GM21360 (cell line): ENCODE results near the gene EEF1A1.
"Not testable (repeated sequence)": the region's sequence is repeated elsewhere in the genome, so short reads cannot be mapped to it uniquely, and the experiment has no call there.

Experiments used
- ATAC-seq: cut with Tn5 transposase; IDR thresholded peaks from one replicate; pipeline ENCODE4 v1.9.1; 2021; ENCODE audit warnings: mild to moderate bottlenecking, moderate library complexity; ENCODE audit not compliant: unreplicated experiment

The EEF1A1 gene

DNA sequence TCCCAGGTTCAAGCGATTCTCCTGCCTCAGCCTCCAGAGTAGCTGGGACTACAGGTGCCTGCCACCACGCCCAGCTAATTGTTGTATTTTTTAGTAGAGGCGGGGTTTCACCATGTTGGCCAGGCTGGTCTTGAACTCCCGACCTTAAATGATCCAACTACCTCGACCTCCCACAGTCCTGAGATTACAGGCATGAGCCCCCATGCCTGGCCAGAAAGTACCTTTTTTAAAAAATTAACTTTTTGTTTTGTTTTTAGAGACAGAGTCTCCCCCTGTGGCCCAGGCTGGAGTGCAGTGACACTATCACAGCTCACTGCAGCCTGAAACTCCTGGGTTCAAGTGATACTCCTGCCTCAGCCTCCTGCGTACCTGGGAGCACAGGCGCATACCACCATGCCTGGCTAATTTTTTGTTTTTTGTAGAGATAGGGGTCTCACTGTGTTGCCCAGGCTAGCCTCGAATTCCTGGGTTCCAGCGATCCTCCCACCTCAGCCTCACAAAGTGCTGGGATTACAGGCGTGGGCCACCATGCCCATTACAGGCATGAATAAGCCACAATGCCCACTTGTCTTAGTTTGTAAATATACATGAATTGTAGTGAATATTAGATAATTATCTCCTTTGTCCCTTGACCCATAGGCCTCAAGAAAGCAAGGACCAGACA is 17.4 kb upstream of the EEF1A1 start:
- ATAC-seq, result no peak

DNA sequence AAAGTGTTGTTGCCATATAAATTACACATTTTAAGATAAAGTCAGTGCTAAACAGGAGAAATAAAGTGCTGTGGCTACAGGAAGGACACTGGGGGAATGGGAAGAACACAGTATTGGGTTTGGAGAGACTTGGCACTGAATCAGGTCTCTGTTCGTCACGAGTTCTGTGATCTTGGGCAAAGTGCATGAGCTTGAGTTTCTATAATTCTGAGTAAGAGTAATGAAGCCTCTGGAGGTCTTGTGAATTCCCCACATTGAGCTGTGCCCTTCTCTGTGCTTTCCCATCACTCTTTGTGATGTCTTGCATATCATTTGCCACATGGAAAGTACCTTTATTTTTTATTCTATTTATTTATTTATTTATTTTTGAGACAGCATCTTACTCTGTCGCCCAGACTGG is 16.8 kb upstream of the EEF1A1 start:
- ATAC-seq, result no peak

DNA sequence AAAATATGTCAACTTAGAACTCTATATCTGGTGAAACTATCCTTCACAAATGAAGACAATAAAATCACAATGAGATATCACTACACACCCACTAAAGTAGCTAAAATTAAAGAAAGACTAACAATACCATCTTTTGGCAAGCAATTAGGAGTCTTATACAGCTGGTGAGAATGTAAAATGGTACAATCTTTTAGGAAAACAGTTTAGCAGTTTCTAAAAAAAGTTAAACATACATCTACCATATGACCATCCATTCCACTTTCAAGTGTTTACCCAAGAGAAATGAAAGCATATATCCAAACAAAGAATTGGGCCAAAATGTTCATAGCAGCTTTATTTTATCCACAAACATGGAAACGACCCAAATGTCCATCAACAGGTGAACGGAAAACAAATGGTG is 13.8 kb upstream of the EEF1A1 start:
- no peak for ATAC-seq

DNA sequence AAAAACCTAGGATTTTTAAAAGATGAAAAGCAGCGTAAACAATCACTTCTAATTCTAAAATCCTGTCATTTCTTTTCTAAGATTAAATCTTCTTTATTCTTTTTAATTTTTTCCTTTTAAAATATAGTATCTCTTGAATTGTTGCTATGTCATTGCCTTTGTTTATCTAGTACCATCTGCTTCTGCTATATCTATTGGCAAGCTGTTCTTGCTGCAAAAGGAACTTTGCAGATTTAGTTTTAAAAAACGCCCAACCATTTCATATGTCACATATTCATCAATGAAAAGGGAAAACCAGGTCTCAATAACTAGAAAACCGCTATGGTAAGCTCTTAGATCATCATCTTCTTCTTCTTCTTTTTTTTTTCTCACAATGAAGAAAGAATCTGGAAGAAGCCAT is 11.5 kb upstream of the EEF1A1 start:
- ATAC-seq, result no peak

DNA sequence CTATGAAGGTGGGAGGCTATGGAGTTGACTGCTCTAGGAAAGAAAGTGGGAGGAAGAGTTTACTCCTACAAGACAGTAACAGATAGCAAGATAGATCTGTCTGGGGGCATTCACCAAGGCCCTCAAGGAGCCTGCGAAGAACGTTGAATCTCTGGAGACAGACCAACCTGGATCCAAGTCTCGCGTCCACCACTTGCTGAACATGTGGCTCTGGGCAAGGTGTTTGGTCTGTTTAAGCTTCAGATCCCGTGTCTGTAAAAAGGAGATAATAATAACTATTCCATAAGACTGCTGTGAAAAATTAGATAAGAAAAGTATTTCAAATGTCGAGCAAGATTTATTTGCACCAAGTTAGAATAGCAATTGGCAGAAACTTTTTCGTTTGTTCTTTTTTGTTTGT is 8.1 kb upstream of the EEF1A1 start:
- no peak for ATAC-seq

DNA sequence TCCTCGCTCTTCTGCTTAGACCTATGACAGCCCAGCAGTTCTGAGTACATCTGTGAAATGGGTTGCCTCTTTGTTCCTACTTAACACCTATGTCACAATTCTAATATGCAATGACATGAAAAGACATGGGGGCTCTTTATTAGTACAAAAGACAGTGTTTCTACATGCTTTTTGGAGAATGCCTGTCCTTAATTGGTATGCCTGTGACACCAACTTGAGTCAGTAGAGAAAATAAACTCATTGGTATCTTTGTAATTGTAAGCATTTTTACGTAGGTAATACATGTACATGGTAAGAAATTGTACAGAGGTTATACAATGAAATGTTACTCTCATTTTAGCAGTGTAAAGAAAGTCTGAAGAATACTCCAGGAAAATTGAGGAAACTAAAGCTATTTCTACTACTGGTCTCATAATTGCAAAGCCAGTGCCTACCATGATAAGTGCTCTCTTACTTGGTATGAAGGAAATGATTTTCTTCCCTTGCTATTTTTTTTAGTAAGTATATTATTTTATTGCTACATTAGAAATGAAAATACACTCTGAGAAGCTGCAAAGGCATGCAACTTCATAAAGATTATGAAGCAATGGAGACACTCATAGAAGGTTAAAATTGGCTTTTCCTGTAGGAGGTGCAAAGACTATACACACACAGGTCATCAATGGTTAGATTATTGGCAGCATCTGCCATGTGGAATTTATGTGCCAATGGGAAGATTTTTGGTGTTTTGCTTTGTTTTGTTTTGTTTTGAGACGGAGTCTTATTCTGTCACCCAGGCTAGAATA is 4.9 kb upstream of the EEF1A1 start:
- ATAC-seq, result no peak

DNA sequence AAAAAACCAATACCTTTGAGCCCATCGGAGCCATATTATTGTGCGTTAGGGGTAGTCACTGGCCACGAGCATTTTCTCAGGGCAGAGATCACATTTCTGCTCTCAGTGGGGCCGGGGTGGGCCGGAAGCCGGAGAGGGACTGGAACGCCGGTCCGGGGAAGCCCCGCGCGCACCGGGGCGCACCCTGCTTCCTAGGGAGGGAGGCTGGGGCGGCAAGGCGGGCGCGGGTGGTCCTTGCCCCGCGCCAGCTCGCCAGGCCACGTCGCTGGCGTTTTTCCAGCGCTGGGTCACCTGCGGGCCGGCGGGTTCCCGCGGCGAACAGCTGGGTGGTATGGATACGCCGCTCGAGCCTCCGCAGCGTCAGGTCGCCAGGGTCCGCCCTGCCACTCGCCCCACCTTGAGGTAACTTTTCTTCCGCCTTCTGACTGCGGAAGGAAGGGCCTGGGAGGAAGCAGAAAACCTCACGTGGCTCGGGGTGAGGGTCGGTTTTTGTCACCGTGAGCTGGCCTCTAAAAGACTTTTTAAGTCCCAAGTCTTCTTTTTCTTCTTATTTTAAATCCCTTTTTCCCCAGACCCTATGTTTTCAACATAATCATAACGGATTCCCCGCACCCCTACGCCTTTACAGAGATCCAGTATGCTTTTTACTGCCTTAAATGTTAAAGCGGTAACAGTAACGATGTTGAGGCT is 2.7 kb upstream of the EEF1A1 start:
- peak; percentile 43 for ATAC-seq

DNA sequence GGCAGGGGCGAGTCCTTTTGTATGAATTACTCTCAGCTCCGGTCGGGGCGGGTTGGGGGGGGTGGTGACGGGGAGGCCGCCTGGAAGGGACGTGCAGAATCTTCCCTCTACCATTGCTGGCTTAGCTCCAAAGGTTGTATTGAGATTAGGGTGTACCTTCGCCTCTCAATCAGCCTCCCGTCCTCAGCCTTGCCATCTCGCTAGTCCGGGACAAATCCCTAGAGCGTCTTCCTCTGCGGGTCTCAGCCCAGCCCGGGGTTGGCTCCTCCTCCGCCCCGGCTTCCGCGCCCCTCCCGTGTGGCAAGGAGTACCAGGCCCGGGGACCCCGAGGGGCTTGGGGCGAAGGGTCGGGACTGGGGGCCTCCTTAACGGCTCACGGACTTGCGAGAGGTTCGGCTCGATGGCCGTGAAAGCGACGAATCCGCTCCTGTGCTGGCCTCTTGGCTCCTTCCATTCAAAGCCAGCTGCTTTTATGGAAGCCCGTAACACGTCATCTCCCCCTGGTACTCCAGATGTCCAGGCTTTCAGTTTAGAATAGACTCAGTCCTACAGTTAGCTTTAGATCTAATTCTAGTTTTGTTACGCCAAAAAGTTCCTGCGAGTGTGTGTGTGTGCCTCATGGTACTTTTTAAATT is 636 bp upstream of the EEF1A1 start:
- peak; percentile 26 for ATAC-seq

DNA sequence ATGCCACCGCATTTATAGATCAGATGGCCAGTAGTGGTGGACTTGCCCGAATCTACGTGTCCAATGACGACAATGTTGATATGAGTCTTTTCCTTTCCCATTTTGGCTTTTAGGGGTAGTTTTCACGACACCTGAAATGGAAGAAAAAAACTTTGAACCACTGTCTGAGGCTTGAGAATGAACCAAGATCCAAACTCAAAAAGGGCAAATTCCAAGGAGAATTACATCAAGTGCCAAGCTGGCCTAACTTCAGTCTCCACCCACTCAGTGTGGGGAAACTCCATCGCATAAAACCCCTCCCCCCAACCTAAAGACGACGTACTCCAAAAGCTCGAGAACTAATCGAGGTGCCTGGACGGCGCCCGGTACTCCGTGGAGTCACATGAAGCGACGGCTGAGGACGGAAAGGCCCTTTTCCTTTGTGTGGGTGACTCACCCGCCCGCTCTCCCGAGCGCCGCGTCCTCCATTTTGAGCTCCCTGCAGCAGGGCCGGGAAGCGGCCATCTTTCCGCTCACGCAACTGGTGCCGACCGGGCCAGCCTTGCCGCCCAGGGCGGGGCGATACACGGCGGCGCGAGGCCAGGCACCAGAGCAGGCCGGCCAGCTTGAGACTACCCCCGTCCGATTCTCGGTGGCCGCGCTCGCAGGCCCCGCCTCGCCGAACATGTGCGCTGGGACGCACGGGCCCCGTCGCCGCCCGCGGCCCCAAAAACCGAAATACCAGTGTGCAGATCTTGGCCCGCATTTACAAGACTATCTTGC is 725 bp downstream of the EEF1A1 start:
- ATAC-seq, result no peak

DNA sequence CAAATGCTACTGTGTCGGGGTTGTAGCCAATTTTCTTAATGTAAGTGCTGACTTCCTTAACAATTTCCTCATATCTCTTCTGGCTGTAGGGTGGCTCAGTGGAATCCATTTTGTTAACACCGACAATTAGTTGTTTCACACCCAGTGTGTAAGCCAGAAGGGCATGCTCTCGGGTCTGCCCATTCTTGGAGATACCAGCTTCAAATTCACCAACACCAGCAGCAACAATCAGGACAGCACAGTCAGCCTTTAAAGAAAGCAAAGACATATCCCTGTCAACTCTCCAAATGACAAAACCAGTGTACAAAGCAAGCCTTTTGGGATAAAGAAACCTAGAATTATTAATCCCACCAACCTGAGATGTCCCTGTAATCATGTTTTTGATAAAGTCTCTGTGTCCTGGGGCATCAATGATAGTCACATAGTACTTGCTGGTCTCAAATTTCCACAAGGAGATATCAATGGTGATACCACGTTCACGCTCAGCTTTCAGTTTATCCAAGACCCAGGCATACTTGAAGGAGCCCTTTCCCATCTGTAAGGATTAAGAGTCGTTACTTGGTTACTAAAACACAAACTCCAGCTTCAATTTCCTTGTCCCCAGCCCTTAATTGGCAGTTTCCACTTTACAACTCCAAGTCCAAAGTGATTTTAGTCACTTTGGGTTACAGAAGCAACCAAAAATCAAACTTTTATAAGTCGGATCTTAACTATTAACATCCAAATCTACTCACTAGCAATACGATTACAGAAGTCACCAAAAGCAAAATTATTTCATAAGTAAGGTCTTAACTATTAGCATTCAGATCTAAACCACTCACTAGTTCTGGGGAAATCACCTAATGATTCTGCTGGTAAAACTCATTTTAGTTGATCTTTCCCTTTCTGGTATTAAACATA is 1.6 kb downstream of the EEF1A1 start:
- ATAC-seq, result not testable (repeated sequence)

DNA sequence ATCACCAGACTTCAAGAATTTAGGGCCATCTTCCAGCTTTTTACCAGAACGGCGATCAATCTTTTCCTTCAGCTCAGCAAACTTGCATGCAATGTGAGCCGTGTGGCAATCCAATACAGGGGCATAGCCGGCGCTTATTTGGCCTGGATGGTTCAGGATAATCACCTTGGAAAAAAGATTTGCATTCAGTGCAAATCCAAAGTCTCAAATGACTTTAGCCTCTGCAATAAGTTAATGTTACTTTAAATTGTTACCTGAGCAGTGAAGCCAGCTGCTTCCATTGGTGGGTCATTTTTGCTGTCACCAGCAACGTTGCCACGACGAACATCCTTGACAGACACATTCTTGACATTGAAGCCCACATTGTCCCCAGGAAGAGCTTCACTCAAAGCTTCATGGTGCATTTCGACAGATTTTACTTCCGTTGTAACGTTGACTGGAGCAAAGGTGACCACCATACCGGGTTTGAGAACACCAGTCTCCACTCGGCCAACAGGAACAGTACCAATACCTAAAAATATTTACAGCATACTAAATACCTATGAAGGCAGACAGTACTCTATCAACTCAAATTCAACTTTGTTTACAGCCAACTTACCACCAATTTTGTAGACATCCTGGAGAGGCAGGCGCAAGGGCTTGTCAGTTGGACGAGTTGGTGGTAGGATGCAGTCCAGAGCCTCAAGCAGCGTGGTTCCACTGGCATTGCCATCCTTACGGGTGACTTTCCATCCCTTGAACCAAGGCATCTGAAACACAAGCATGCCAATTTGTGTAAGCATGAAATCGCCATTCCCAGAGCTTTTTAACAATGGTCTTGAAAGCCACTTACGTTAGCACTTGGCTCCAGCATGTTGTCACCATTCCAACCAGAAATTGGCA is 2.5 kb downstream of the EEF1A1 start:
- not testable (repeated sequence) for ATAC-seq

DNA sequence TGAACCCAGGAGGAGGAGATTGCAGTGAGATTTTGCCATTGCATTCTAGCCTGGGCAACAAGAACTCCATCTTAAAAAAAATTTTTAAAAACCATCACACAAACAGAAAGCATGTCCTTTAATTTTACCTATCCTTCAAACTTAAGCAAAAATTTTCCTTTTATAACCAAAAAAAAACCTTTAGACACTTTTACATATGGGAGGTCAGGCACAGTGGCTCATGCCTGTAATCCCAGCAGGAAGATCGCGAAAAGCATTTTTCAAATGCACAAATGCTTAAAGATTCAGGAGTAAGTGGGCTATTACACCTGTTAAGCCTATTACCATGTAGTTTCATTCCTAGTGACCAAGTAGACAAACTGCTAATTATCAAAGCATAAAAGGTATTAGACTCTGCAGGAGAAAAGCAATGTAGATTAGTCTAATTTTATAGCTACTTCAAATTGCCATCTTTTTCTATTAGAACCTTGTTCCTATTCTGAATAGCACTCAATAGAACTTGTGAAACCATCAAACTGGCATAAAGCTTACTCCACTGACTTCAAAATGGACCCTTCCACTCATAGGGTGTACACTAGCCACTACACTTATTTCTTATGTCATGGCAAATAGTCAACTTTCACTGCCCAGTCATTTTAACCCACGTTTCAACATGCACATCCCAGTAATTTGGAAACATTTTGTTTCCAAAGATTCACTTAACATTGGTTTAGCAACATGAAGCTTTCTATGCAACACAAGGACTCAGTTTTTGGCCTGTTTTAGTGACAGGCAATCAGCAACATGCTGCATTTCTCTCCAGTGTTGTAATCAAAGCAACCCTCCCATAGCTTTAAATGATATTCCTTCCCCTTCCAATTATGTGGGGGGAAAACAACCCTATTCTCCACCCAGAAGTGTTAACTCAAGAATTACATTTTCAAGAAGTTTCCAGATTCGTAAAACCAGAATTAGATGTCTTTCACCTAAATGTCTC is 4.0 kb downstream of the EEF1A1 start:
- ATAC-seq, result no peak

DNA sequence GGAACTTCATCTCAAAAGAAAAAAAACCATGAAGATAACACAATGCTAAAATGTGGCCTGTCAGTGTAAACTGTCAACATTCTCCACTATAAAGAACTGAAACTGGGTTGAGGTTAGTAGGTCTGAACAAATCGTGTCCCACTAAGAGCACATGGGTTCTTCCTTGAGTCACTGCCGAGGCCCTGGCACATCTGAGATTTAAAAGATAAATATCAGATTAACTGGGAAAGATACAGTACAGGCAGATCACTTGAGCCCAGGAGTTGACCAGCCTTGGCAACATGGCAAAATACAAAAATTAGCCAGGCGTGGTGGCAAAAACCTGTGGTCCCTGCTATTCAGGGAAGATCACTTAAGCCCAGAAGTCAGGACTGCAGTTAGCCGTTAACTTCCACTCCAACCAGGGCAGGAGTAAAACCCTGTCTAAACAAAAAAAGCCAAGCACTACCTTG is 5.6 kb downstream of the EEF1A1 start:
- peak; percentile 32 for ATAC-seq

DNA sequence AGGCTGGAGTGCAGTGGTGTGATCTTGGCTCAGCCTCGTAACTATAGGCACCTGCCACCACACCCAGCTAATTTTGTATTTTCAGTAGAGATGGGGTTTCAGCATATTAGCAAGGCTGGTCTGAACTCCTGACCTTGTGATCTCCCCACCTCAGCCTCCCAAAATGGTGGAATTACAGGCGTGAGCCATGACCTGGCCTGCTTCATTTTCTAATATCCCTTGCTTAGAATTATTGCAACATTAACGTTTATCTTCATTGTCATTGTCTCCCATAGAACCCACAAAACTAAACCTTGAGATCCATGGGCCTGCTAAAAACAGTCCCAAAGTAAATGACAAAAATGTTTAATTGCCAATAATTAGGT is 6.1 kb downstream of the EEF1A1 start:
- no peak for ATAC-seq

DNA sequence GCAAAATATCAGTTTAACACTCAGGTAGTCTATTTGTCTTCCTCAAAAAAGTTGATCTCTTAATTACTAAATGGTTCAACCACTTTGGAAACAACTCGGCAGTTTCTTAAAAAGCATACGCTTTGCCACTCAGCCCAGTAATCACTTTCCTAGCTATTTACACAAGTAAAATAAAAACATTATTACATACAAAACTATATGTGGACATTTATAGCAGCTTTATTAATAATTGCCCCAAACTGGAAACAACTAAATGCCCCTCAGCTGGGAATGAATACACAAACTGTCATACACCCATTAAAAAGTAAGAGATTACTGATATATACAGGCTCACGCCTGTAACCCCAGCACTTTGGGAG is 7.4 kb downstream of the EEF1A1 start:
- no peak for ATAC-seq

DNA sequence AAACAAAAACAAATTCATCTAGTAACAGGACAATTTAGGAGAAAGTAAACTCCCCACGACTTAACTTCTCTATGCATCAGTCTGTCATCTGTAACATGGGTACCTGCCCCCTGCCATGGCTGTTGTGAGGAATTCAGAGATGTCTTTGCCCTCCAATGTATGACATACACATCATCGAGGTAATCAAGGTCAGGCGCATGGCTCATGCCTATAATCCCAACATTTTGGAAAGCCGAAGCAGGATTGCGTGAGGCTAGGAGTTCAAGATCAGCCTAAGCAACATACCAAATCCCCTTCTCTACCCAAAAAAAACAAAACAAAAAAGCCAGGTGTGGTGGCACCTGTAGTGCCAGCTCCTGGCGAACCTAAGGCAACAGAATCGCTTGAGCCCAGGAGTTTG is 9.0 kb downstream of the EEF1A1 start:
- no peak for ATAC-seq

DNA sequence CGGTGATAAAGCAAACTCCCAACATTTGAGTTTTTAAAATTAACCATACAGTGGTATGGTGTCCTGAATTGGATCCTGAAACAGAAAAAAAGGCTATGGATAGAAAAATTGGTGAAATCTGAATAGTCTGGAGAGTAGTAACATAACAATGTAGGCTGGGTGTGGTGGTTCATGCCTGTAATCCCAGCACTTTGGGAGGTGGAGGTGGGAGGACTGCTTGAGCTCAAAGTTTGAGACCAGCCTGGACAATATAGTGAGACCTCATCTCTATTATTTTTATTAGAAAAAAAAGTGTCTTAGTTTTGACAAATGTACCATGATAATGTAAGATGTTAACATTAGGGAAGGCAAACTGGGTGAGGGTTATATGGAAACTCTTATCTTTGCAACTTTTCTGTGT is 11.0 kb downstream of the EEF1A1 start:
- no peak for ATAC-seq

DNA sequence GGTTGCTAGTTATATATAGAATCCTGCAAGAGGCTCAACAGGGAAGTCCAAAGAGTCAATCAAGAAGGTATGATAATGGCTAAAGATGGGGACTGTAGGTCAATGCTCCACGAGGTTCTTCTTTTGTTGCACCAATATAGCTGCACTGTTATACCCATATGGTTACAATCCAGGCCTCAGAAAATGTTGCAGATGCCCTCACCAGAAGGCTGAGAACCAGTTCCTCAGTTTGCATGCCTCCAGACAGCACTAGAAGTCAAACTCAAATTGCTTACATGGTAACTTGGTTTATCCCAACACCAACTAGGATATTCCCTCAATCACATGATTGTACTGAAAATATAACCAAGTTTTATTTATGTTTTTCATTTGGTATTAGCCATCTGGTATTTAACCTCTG is 12.1 kb downstream of the EEF1A1 start:
- no peak for ATAC-seq
